DOHH2 (cell line): ENCODE data around the gene ZKSCAN2.

Source experiments
- CTCF ChIP-seq: fragments of 200-600 bp; sonication (generic); IDR thresholded peaks from one replicate; pipeline ENCODE4 v1.5.1; 2014; ENCODE audit warnings: antibody characterized with exemption, mild to moderate bottlenecking, low read depth, low read length; ENCODE audit not compliant: poor library complexity, severe bottlenecking
- EZH2phosphoT487 ChIP-seq: fragments of 200-600 bp; sonication (generic); IDR thresholded peaks from 2 replicates; pipeline ENCODE4 v1.6.1; 2017; ENCODE audit warnings: borderline replicate concordance, mild to moderate bottlenecking, antibody characterized with exemption, low read length, moderate library complexity, mixed read lengths

DNA sequence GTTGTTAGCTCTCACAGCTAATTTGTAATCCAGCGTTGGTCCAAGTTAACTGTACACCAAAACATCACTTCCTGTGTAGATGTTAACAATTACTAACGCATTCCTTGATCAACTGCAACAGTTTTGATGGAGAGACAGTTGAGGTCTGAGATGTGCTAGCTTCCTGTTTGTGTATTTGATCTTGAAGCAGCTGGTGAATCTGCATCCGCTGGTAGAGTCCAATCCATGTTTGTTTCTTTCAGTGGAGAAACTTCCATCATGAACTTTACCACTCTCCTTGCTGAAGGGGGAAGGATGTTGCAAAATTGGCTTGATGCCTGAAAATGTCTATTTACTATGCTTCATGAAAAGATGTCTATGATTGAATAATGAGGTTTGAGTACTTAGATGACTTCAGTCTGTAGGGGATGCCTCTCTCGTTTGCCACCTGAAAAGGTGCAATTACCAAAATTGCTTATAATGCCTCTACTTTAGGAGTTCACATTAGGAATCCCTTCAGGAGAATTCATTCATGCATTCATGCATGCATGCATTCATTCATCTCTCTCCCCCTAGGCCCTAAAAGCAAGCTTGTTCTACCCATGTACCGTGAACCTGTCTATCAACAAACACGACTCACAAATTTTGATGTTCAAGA is 39.6 kb upstream of the ZKSCAN2 start:
- TF ChIP-seq CTCF (no peak), EZH2phosphoT487 (no peak)
